GM12891 (cell line): ENCODE data around the gene AUP1.

ENCODE experiments used
- POLR2A ChIP-seq: IDR thresholded peaks from 2 replicates; pipeline ENCODE4 v1.6.1; 2011; ENCODE audit warnings: low read depth, low read length, control low read depth
- POLR2AphosphoS5 ChIP-seq: IDR thresholded peaks from 2 replicates; pipeline ENCODE4 v1.6.1; 2011; ENCODE audit warnings: low read depth, low read length, control low read depth
- SPI1 ChIP-seq: IDR thresholded peaks from 2 replicates; pipeline ENCODE4 v1.6.1; 2011; ENCODE audit warnings: low read depth, low read length, control low read depth
- TAF1 ChIP-seq: IDR thresholded peaks from 2 replicates; pipeline ENCODE4 v1.6.1; 2011; ENCODE audit warnings: low read depth, low read length, control low read depth

- TF ChIP-seq POLR2A (no peak), TAF1 (no peak), POLR2AphosphoS5 (no peak), SPI1 (no peak)
Observed at GRCh38 chr2:74491648-74492544, 37.6 kb downstream of the AUP1 start.
